GM23338 (cell line): ENCODE data around the gene IL1RAPL2.

ENCODE experiments used
- EZH2phosphoT487 ChIP-seq: fragments of 200-600 bp; sonication (generic); IDR thresholded peaks from one replicate; pipeline ENCODE4 v1.8.1; 2018; ENCODE audit warnings: antibody characterized with exemption; ENCODE audit not compliant: unreplicated experiment
- NANOG ChIP-seq: IDR thresholded peaks from 2 replicates; pipeline ENCODE4 v1.6.1; 2016; ENCODE audit warnings: antibody characterized with exemption, borderline replicate concordance
- POLR2AphosphoS5 ChIP-seq: IDR thresholded peaks from 2 replicates; pipeline ENCODE4 v1.6.1; 2016; ENCODE audit warnings: antibody characterized with exemption, low read depth
- TF ChIP-seq, protein P1 (sequence below), 2 experiments: fragments of 200-600 bp in 1 of 2; sonication (generic) in 1 of 2; conservative IDR thresholded peaks; 2 replicates each; pipeline versions ENCODE4 v1.5.1 to v1.6.1; 2016 to 2017; ENCODE audit warnings: antibody characterized with exemption in 2 of 2, low read depth in 2 of 2, mild to moderate bottlenecking in 2 of 2, moderate library complexity in 1 of 2

DNA sequence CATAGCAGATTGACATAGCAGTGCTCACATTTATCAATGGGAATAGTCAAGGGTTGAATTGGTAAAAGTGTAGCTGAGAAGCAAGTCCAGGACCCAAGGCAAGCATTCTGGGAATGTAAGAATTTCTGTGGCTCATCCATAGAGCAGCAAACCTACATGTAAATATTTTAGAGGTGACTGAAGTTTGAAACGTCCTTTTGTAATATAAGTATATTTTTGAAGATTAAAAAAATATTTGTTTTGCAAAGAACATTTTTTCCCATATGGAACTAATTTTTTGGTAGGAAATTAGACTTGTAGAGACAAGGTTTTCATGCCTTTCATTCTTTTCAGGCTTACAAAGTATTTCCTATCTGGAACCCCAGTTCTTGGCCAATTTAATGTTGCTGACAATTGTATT is 550.5 kb downstream of the IL1RAPL2 start:
- TF ChIP-seq, protein P1, sequence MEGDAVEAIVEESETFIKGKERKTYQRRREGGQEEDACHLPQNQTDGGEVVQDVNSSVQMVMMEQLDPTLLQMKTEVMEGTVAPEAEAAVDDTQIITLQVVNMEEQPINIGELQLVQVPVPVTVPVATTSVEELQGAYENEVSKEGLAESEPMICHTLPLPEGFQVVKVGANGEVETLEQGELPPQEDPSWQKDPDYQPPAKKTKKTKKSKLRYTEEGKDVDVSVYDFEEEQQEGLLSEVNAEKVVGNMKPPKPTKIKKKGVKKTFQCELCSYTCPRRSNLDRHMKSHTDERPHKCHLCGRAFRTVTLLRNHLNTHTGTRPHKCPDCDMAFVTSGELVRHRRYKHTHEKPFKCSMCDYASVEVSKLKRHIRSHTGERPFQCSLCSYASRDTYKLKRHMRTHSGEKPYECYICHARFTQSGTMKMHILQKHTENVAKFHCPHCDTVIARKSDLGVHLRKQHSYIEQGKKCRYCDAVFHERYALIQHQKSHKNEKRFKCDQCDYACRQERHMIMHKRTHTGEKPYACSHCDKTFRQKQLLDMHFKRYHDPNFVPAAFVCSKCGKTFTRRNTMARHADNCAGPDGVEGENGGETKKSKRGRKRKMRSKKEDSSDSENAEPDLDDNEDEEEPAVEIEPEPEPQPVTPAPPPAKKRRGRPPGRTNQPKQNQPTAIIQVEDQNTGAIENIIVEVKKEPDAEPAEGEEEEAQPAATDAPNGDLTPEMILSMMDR (conservative IDR thresholded peaks at IDR 0.05; ENCODE audit: low read depth in 2 of 2), result no peak
- TF ChIP-seq POLR2AphosphoS5, result no peak
- TF ChIP-seq NANOG, result no peak
- no peak for TF ChIP-seq EZH2phosphoT487
